Fibroblast of upper back skin (primary cell): ENCODE measurements around the gene ADCY7.

ENCODE experiments used
- DNase-seq: peaks from one replicate; pipeline ENCODE4 v3.0.0-alpha.2; 2013

ADCY7 gene

GRCh38 chr16:50284131-50284911 is 18.0 kb downstream of the ADCY7 start:
- DNase-seq: no peak

GRCh38 chr16:50285406-50286003 is 19.2 kb downstream of the ADCY7 start:
- no peak for DNase-seq

GRCh38 chr16:50286681-50287080 is 20.3 kb downstream of the ADCY7 start:
- DNase-seq: no peak

- DNase-seq: no peak
Measured at GRCh38 chr16:50288026-50288425, 21.7 kb downstream of the ADCY7 start.

GRCh38 chr16:50288920-50289319 is 22.6 kb downstream of the ADCY7 start:
- no peak for DNase-seq

GRCh38 chr16:50289950-50290764 is 23.8 kb downstream of the ADCY7 start:
- no peak for DNase-seq

- DNase-seq: no peak
Measured at GRCh38 chr16:50290856-50291255, 24.5 kb downstream of the ADCY7 start.

- DNase-seq: no peak
Measured at GRCh38 chr16:50291719-50292565, 25.6 kb downstream of the ADCY7 start.

GRCh38 chr16:50292566-50292948 is 26.2 kb downstream of the ADCY7 start:
- no peak for DNase-seq

- DNase-seq: no peak
Measured at GRCh38 chr16:50293041-50293783, 26.9 kb downstream of the ADCY7 start.

GRCh38 chr16:50293994-50294855 is 27.9 kb downstream of the ADCY7 start:
- no peak for DNase-seq

- no peak for DNase-seq
Measured at GRCh38 chr16:50294955-50295354, 28.6 kb downstream of the ADCY7 start.

- DNase-seq: no peak
Measured at GRCh38 chr16:50295541-50296132, 29.3 kb downstream of the ADCY7 start.

GRCh38 chr16:50296807-50297206 is 30.5 kb downstream of the ADCY7 start:
- no peak for DNase-seq

- DNase-seq: no peak
Measured at GRCh38 chr16:50297301-50298074, 31.1 kb downstream of the ADCY7 start.

- DNase-seq: no peak
Measured at GRCh38 chr16:50298075-50298460, 31.7 kb downstream of the ADCY7 start.

GRCh38 chr16:50298591-50299507 is 32.5 kb downstream of the ADCY7 start:
- no peak for DNase-seq

- no peak for DNase-seq
Measured at GRCh38 chr16:50299508-50300105, 33.3 kb downstream of the ADCY7 start.
